Muscle of leg (tissue), 11 donors: Measurements from ENCODE around the gene CELA2B. TPM values are rescaled to one million over a fixed set of nuclear protein-coding genes. Genes with fewer than 3 reads are reported as not detected.

Experiments used
- DNase-seq: peaks from one replicate; pipeline ENCODE4 v3.0.0; 2013
- H3K27ac ChIP-seq: one replicate; pipeline ENCODE4 v1.5.1; 2013; ENCODE audit warnings: mild to moderate bottlenecking, low read length, control low read depth
- H3K27me3 ChIP-seq: one replicate; pipeline ENCODE4 v1.6.1; 2013; ENCODE audit warnings: low read length; ENCODE audit not compliant: control insufficient read depth, insufficient read depth
- H3K36me3 ChIP-seq: one replicate; pipeline ENCODE4 v1.6.1; 2013; ENCODE audit warnings: low read length; ENCODE audit not compliant: control insufficient read depth, insufficient read depth
- H3K4me1 ChIP-seq: one replicate; pipeline ENCODE4 v1.6.1; 2013; ENCODE audit warnings: low read length; ENCODE audit not compliant: control insufficient read depth, insufficient read depth
- H3K4me3 ChIP-seq: one replicate; pipeline ENCODE4 v1.5.1; 2013; ENCODE audit warnings: low read length, control low read depth
- H3K9me3 ChIP-seq: replicated peaks from 2 replicates; pipeline ENCODE4 v1.6.1; 2013; ENCODE audit warnings: low read depth, low read length; ENCODE audit not compliant: control insufficient read depth
- WGBS: methylation state at CpG from one replicate; pipeline ENCODE4 v1.1.5; 2013; ENCODE audit warnings: missing lambda C conversion rate; ENCODE audit not compliant: insufficient coverage; 5-methylcytosine and 5-hydroxymethylcytosine counted together
- polyA plus RNA-seq, 8 donors: library from polyadenylated mRNA; unstranded; fragments of 120-200 nt; gene quantifications; one replicate each; pipeline versions ENCODE4 v1.2.1 to v1.2.3, GENCODE V29; 2013; ENCODE audit warnings: inconsistent platforms in 1 of 8, low replicate concordance in 1 of 8; ENCODE audit not compliant: insufficient read length in 8 of 8, insufficient read depth in 1 of 8
- total RNA-seq: library from RNA; stranded (reverse); fragments of 120-200 nt; gene quantifications from one replicate; pipeline ENCODE4 v1.2.4, GENCODE V29; 2013

CELA2B gene
- total and polyA plus RNA-seq, 9 donors, result 2.2 to 5.7 (median 3.6) TPM

DNA sequence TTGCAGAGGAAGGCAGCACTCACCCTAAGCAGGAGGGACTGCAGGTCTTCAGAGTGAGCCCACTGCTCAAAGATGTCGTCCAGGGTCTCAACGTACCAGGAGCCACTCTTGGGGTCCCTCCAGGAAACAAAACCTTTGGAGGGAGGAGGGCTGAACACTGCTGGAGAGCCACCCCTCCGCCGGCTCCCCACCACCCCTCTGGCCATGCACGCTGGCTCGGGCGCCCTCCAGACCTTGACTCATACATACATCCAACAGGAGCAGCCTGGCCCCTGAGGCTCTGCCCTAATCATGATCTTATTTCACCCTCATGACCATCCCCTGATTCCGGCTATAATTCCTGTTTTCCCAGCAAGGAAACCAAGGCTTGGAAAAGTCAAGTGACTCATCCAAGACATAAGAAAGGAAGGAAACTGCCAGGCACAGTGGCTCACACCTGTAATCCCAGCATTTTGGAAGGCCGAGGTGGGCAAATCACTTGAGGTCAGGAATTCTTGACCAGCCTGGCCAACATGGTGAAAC is 18.0 kb downstream of the CELA2B start:
- peaks cover 4% of the 10 kb centered on the region for H3K4me1 ChIP-seq
- 89% methylated on average over 6 of the region's 9 CpGs for WGBS
- no peak overlapping the region for H3K27ac ChIP-seq
- peaks cover 2% of the 10 kb centered on the region for H3K9me3 ChIP-seq
- no peak overlapping the region for H3K4me3 ChIP-seq
- H3K36me3 ChIP-seq, result peaks cover 27% of the 10 kb centered on the region
- H3K27me3 ChIP-seq, result no peaks in the 10 kb centered on the region
- no peak for DNase-seq

DNA sequence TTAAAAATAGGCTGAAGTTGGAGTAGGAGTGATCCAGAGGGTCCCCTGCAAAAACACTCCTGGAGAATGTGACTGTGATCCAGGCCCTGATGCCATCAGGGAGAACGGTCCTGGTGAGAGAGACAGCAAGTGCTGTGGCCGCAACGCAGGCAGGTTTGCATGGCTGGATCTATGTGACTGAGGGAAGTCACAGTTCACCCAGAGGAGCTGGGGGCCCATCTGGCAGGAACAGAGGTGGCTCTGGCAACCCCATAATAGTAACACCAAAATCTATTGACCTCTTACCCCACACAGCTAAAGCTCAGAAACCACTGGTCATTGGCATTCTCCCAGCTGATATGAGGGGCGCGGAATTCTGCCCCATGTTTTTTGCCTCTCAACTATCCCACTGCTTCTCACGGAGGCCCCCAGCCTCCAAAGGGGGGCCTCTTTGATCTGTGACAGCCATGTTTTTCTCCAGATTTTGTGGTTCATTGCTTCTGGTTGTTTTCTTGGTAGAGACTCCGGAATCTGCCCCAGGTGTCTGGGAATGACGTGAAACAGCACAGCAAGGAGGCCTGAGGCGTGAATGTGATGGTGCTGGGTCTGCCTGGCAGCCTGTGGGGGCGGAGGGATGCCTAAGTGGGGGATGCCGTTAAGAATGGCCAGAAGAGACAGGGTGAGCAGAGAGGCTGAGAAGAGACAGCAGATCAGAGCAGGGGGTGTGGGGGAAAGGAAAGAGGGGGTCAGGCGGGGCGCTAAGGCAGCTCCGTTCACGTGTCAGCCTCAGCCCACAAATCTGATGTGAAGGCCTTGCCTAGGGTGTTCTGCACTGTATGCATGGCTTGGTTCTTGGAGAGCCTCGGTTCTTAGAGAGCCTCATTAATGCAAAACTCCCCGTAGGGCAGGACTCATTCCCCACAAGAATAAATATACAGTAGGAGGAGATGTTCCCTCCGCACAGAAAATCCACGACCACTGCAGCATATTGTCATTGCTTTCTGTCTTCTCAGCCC is 24.6 kb downstream of the CELA2B start:
- no peak for DNase-seq
- peaks cover 2% of the 10 kb centered on the region for H3K9me3 ChIP-seq
- no peaks in the 10 kb centered on the region for H3K27me3 ChIP-seq
- 81% methylated on average over 14 of the region's 19 CpGs for WGBS
- no peak overlapping the region for H3K27ac ChIP-seq
- H3K4me1 ChIP-seq, result peaks cover 10% of the 10 kb centered on the region
- peaks cover 38% of the 10 kb centered on the region for H3K36me3 ChIP-seq
- H3K4me3 ChIP-seq, result no peak overlapping the region

DNA sequence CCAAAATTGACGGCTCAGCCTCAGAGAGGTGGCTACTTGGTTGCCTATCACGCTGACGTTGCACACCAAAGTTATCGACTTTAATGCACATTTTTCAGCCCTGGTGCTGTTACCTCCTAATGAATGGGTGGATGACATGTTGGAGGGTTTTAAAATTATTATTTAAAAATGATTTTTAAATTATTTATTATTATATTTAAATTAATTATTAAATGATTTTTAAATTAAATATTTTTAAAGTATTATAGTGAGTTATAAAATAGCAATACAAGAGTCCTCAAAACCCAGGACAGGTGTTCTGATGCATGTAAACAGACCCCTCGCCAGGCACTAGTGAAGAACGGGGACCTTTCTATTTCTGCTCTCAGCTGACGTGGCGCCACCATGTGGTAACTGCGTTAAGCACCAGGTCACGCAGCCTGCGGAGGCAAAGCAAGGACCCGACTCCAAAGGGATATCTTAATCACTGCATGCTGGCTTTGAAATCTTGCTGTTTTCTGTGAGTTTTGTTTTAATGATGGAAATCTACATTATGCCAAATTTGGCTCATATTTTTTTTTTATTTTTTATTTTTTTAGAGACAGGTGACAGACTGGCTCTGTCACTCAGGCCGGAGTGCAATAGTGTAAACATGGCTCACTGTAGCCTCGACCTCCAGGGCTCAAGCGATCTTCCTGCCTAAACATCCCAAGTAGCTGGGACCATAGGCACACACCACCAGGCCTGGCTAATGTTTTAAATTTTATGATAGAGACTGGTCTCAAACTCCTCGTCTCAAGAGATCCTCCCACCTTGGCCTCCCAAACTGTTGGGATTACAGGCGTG is 25.5 kb downstream of the CELA2B start:
- H3K9me3 ChIP-seq, result peaks cover 2% of the 10 kb centered on the region
- no peak overlapping the region for H3K4me3 ChIP-seq
- peaks cover 10% of the 10 kb centered on the region for H3K4me1 ChIP-seq
- no peak overlapping the region for H3K27ac ChIP-seq
- DNase-seq, result peak; percentile 46
- H3K36me3 ChIP-seq, result peaks cover 45% of the 10 kb centered on the region
- H3K27me3 ChIP-seq, result no peaks in the 10 kb centered on the region
- 44% methylated on average over 8 of the region's 17 CpGs for WGBS

DNA sequence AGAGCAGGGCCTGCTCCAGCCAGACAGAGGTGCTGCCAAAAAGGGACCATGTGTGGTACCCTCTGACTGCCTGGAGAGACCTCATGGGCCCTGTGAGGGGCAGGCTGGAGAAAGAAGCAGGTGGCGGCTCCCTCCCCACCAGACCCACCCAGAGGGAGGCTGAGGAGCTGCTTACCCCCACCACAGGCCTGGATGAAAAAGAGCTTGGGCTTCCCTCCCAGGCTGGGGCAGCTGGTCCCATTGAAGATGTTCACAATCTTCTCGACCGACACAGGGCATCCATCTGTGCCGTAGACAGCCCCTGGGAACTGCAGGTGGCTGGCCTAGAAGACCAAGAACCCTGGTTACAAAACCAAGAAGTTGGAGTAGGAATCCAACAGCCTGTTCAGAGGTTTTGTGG is 28.5 kb downstream of the CELA2B start:
- no peak for DNase-seq
- no peak overlapping the region for H3K27ac ChIP-seq
- WGBS, result 93% methylated on average over 3 of the region's 4 CpGs
- H3K36me3 ChIP-seq, result peaks cover 48% of the 10 kb centered on the region
- no peak overlapping the region for H3K4me3 ChIP-seq
- peaks cover 10% of the 10 kb centered on the region for H3K4me1 ChIP-seq
- no peaks in the 10 kb centered on the region for H3K9me3 ChIP-seq
- no peaks in the 10 kb centered on the region for H3K27me3 ChIP-seq

DNA sequence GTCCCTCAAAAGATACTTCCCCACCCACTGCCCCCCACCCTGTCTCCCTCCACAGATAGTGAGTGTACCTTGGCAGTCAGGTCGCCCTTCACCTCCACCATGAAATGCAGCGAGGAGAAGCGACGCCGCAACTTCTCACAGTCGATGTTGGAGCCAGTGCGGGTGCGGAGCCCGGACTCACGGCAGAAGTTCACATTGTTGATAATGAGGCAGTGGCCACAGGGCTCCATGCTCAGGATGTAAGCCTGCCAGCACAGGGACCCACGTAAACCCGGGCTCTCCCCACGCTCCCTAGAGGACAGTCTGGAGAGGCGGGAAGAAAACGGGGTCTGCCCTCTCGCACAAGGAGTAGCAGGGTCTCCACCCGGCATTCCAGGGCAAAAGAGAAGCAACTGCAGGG is 30.9 kb downstream of the CELA2B start:
- no peaks in the 10 kb centered on the region for H3K27me3 ChIP-seq
- WGBS, result 95% methylated on average over 14 of the region's 17 CpGs
- peaks cover 40% of the 10 kb centered on the region for H3K36me3 ChIP-seq
- peaks cover 10% of the 10 kb centered on the region for H3K4me1 ChIP-seq
- no peaks in the 10 kb centered on the region for H3K9me3 ChIP-seq
- H3K4me3 ChIP-seq, result no peak overlapping the region
- no peak for DNase-seq
- H3K27ac ChIP-seq, result no peak overlapping the region

DNA sequence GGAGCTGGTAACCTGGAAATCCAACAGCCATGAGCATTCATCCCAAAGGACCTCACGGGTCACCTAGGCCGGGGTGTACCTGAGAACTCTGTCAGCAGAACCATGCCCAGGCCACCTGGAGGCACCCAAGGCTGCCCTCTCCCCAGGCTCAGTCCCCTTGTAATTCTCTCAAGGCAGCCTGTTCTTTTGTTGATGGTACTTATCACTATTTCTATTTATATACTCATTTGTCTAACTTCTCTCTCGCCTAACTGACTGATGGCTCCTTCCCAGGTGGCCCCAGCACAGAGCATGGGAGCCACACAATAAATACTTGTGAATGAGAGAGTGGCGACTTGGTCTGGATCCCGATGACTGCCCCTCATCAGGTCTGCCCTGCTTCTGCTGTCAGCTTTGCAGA is 31.4 kb downstream of the CELA2B start:
- Histone ChIP-seq H3K4me1 (peaks cover 10% of the 10 kb centered on the region), H3K27ac (no peak overlapping the region), H3K36me3 (peaks cover 38% of the 10 kb centered on the region), H3K27me3 (no peaks in the 10 kb centered on the region), H3K9me3 (no peaks in the 10 kb centered on the region), H3K4me3 (no peak overlapping the region)
- WGBS, result 90% methylated on average over 4 of the region's 5 CpGs
- DNase-seq, result no peak

DNA sequence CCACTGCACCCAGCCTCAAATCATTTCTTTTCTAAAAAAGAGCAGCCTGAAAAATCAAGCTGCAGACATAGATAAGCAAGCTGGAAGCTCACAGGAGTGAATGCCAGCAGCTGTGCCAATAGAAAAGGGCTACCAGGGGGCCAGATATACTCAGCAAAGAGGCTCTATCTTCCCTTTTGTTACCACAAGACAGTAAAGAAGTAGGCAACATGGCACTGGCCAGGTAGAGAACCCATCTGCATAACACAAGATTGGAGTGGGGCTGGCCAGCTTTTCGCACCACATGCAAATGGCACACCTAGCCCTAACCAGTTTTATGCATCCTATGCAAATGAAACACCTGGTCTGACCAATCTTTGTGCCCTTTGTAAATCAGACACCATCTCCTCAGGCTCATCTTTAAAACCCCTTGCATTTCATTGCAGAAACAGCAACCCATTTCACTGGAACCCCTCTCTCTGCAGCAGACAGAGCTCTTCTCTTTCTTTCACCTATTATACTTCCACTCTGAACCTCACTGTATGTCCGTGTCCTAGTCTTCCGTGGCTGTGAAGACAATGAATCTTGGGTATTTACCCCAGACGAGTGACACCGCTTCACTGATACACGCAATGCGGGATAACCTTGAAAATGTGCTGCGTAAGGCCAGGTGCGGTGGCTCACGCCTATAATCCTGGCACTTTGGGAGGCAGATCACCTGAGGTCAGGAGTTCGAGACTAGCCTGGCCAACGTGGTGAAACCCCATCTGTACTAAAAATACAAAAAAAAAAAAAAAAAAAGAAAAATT is 33.0 kb downstream of the CELA2B start:
- H3K4me1 ChIP-seq, result peaks cover 10% of the 10 kb centered on the region
- no peak for DNase-seq
- H3K27ac ChIP-seq, result no peak overlapping the region
- H3K27me3 ChIP-seq, result no peaks in the 10 kb centered on the region
- H3K4me3 ChIP-seq, result no peak overlapping the region
- H3K36me3 ChIP-seq, result peaks cover 33% of the 10 kb centered on the region
- 85% methylated on average over 10 of the region's 12 CpGs for WGBS
- H3K9me3 ChIP-seq, result no peaks in the 10 kb centered on the region

DNA sequence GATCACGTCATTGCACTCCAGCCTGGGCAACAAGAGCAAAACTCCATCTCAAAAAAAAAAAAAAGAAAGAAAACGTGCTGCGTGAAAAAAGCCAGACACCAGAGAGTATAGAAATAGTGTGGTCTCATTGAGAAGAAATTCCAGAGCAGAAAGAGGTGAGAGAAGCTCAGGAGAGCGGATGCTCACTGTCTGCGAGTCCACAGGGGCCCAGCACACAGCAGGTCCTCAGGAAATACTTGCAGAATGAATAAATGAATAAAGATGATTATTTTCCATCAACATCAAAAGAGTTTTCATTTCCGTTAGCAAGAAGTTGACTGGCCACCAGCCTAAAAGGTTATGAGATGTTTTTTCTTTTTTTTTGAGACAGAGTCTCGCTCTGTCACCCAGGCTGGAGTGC is 33.7 kb downstream of the CELA2B start:
- no peaks in the 10 kb centered on the region for H3K9me3 ChIP-seq
- no peak overlapping the region for H3K27ac ChIP-seq
- 70% methylated on average over 2 of the region's 7 CpGs for WGBS
- H3K4me3 ChIP-seq, result no peak overlapping the region
- peaks cover 8% of the 10 kb centered on the region for H3K4me1 ChIP-seq
- no peaks in the 10 kb centered on the region for H3K27me3 ChIP-seq
- DNase-seq, result no peak
- H3K36me3 ChIP-seq, result peaks cover 35% of the 10 kb centered on the region

DNA sequence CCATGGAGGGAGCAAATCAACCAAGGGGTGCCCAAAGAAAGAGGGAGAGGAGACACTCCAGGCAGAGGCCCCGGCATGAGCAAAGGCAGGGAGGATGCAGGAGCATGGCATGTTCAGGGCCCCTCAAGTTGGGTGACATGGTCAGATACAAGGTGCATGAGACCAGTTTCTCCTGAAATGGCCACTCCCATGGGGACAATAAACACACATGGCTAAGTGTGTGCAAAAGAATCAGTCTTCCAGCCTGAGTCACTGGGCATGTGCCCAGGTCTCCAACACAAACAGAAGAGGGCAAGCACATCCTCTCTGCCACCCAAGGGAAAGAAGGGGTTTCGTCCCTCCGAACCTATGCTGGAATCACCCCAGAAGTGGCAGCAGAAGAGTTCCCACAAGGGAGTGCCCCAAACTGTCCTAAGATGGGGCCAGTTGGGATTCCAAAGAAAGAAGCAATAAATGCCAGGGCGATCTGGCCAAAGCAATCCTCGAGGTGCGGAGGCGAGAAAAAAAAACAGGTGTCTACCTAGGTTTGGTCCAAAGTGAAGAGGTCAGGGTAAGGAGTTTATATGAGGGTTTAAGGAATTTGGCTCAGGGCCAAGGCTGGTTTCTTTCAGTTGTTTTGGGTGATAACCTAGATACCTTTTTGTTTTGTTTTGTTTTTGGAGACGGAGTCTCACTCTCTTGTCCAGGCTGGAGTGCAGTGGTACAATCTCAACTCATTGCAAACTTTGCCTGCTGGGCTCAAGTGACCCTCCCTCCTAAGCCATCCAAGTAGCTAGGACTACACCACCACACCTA is 34.9 kb downstream of the CELA2B start:
- Histone ChIP-seq H3K36me3 (peaks cover 22% of the 10 kb centered on the region), H3K9me3 (no peaks in the 10 kb centered on the region), H3K4me3 (no peak overlapping the region), H3K27me3 (no peaks in the 10 kb centered on the region), H3K27ac (no peak overlapping the region), H3K4me1 (no peaks in the 10 kb centered on the region)
- WGBS, result 85% methylated on average over 7 of the region's 8 CpGs
- DNase-seq, result no peak
